DOHH2 (cell line): ENCODE measurements around the gene IMP3.

Experiments used
- H3F3A ChIP-seq: fragments of 200-600 bp; sonication (generic), shearing (Covaris generic); 2 replicates; pipeline ENCODE4 v1.6.0; 2016; ENCODE audit warnings: antibody characterized with exemption, mild to moderate bottlenecking; ENCODE audit not compliant: control insufficient read depth, insufficient read depth
- H3K27ac ChIP-seq: fragments of 200-600 bp; sonication (generic); 2 replicates; pipeline ENCODE4 v1.5.1; 2014; ENCODE audit warnings: low read depth, mild to moderate bottlenecking, low read length, moderate library complexity
- H3K27me3 ChIP-seq: fragments of 200-600 bp; sonication (generic); 2 replicates; pipeline ENCODE4 v1.6.1; 2014; ENCODE audit warnings: mild to moderate bottlenecking, low read length, mixed read lengths; ENCODE audit not compliant: control insufficient read depth
- H3K36me3 ChIP-seq: fragments of 200-600 bp; sonication (generic); 2 replicates; pipeline ENCODE4 v1.6.1; 2014; ENCODE audit warnings: mild to moderate bottlenecking, low read length, moderate library complexity, mixed read lengths; ENCODE audit not compliant: control insufficient read depth
- H3K4me1 ChIP-seq: fragments of 200-600 bp; sonication (generic); 2 replicates; pipeline ENCODE4 v1.6.1; 2014; ENCODE audit warnings: mild to moderate bottlenecking, low read length, mixed read lengths; ENCODE audit not compliant: control insufficient read depth
- H3K4me2 ChIP-seq: fragments of 200-600 bp; sonication (generic); 2 replicates; pipeline ENCODE4 v1.6.0; 2014; ENCODE audit warnings: mild to moderate bottlenecking, low read length, moderate library complexity
- H3K4me3 ChIP-seq: fragments of 200-600 bp; sonication (generic); 2 replicates; pipeline ENCODE4 v1.5.1; 2014; ENCODE audit warnings: mild to moderate bottlenecking, low read length, mixed read lengths
- H3K79me2 ChIP-seq: fragments of 200-600 bp; sonication (generic); 2 replicates; pipeline ENCODE4 v1.6.1; 2014; ENCODE audit warnings: mild to moderate bottlenecking, low read length, mixed read lengths; ENCODE audit not compliant: control insufficient read depth
- H3K9me2 ChIP-seq: fragments of 200-600 bp; sonication (generic); replicated peaks from 2 replicates; pipeline ENCODE4 v1.6.1; 2014; ENCODE audit warnings: mild to moderate bottlenecking, low read length, mixed read lengths; ENCODE audit not compliant: control insufficient read depth
- H3K9me3 ChIP-seq: fragments of 200-600 bp; sonication (generic); 2 replicates; pipeline ENCODE4 v1.6.1; 2014; ENCODE audit warnings: antibody characterized with exemption, low read length, mixed read lengths; ENCODE audit not compliant: control insufficient read depth, insufficient read depth
- H4K20me1 ChIP-seq: fragments of 200-600 bp; sonication (generic); 2 replicates; pipeline ENCODE4 v1.6.0; 2014; ENCODE audit warnings: low read depth, mild to moderate bottlenecking, antibody characterized with exemption, low read length, moderate library complexity; ENCODE audit not compliant: control insufficient read depth, insufficient read depth
- CTCF ChIP-seq: fragments of 200-600 bp; sonication (generic); IDR thresholded peaks from one replicate; pipeline ENCODE4 v1.5.1; 2014; ENCODE audit warnings: antibody characterized with exemption, mild to moderate bottlenecking, low read depth, low read length; ENCODE audit not compliant: poor library complexity, severe bottlenecking
- EZH2phosphoT487 ChIP-seq: fragments of 200-600 bp; sonication (generic); IDR thresholded peaks from 2 replicates; pipeline ENCODE4 v1.6.1; 2017; ENCODE audit warnings: borderline replicate concordance, mild to moderate bottlenecking, antibody characterized with exemption, low read length, moderate library complexity, mixed read lengths

IMP3 gene

GRCh38 chr15:75656331-75656730, 16.3 kb upstream of the IMP3 start:
- H4K20me1 ChIP-seq: no peaks in the 10 kb centered on the region
- H3K79me2 ChIP-seq: no peaks in the 10 kb centered on the region

GRCh38 chr15:75655931-75656330, 15.9 kb upstream of the IMP3 start:
- Histone ChIP-seq H3K9me2 (no peaks in the 10 kb centered on the region), H3F3A (no peaks in the 10 kb centered on the region), H3K27ac (no peak overlapping the region), H3K9me3 (no peaks in the 10 kb centered on the region), H3K4me2 (no peak overlapping the region), H3K79me2 (no peaks in the 10 kb centered on the region), H3K4me3 (no peak overlapping the region), H3K4me1 (no peaks in the 10 kb centered on the region), H4K20me1 (no peaks in the 10 kb centered on the region), H3K36me3 (no peaks in the 10 kb centered on the region), H3K27me3 (peaks cover 2% of the 10 kb centered on the region; the same call in 1 of the 2 replicates)
- no peak for TF ChIP-seq EZH2phosphoT487
- TF ChIP-seq CTCF: no peak

More at GRCh38 chr15:75656331-75656730, 16.3 kb upstream of the IMP3 start:
- no peak for TF ChIP-seq EZH2phosphoT487
- no peak for TF ChIP-seq CTCF
- no peaks in the 10 kb centered on the region for H3K36me3 ChIP-seq
- H3K4me3 ChIP-seq: no peak overlapping the region
- no peaks in the 10 kb centered on the region for H3K4me1 ChIP-seq
- no peak overlapping the region for H3K4me2 ChIP-seq
- H3F3A ChIP-seq: no peaks in the 10 kb centered on the region
- H3K27me3 ChIP-seq: peaks cover 2% of the 10 kb centered on the region; the same call in 1 of the 2 replicates
- no peak overlapping the region for H3K27ac ChIP-seq
- H3K9me2 ChIP-seq: no peaks in the 10 kb centered on the region
- no peaks in the 10 kb centered on the region for H3K9me3 ChIP-seq

GRCh38 chr15:75654201-75654907, 14.3 kb upstream of the IMP3 start:
- Histone ChIP-seq H3K4me2 (no peak overlapping the region), H3K4me3 (no peak overlapping the region)
- no peak for TF ChIP-seq EZH2phosphoT487
- TF ChIP-seq CTCF: no peak

More at GRCh38 chr15:75654201-75654907, 14.3 kb upstream of the IMP3 start:
- peaks cover 2% of the 10 kb centered on the region; the same call in 1 of the 2 replicates for H3K27me3 ChIP-seq
- H3K36me3 ChIP-seq: no peaks in the 10 kb centered on the region
- H3K4me1 ChIP-seq: no peaks in the 10 kb centered on the region
- no peaks in the 10 kb centered on the region for H3F3A ChIP-seq
- H3K79me2 ChIP-seq: no peaks in the 10 kb centered on the region
- H3K27ac ChIP-seq: no peak overlapping the region
- no peaks in the 10 kb centered on the region for H4K20me1 ChIP-seq
- H3K9me2 ChIP-seq: no peaks in the 10 kb centered on the region
- H3K9me3 ChIP-seq: no peaks in the 10 kb centered on the region
